H1 (cell line): Measurements from ENCODE around the gene KREMEN1. TPM values are rescaled to one million over a fixed set of nuclear protein-coding genes. Genes with fewer than 3 reads are reported as not detected.

Source experiments
- ASH2L ChIP-seq: fragments of 200-600, 300-600 bp; sonication (generic); IDR thresholded peaks from one replicate; pipeline ENCODE4 v1.7.1; 2017; ENCODE audit warnings: low read length
- CBX8 ChIP-seq: fragments of 300-800, 300-1000 bp; sonication (generic); IDR thresholded peaks from 2 replicates; pipeline ENCODE4 v1.7.1; 2016; ENCODE audit warnings: low read depth, low read length, borderline replicate concordance
- CHD1 ChIP-seq: IDR thresholded peaks from 2 replicates; pipeline ENCODE4 v1.6.1; 2012; ENCODE audit warnings: low read depth, low read length, improper control_type of control experiment
- JUND ChIP-seq: IDR thresholded peaks from 2 replicates; pipeline ENCODE4 v1.6.1; 2011; ENCODE audit warnings: mild to moderate bottlenecking, improper control_type of control experiment, low read length
- POLR2AphosphoS5 ChIP-seq: IDR thresholded peaks from 2 replicates; pipeline ENCODE4 v1.6.1; 2011; ENCODE audit warnings: low read depth, low read length
- SP4 ChIP-seq: IDR thresholded peaks from 2 replicates; pipeline ENCODE4 v1.6.1; 2012; ENCODE audit warnings: low read length, inconsistent platforms
- polyA plus RNA-seq, 7 experiments: library from polyadenylated mRNA; depleted of rRNA in 3 of 7; stranded (reverse) in 5 of 7; unstranded in 2 of 7; fragments of >200 nt in 5 of 7; fragments of 200-250 nt in 2 of 7; gene quantifications; 1 replicate in 5 of 7; 2 replicates in 1 of 7; 4 replicates in 1 of 7; pipeline versions ENCODE4 v1.2.1 to v1.2.3, GENCODE V29; 2011 to 2013; ENCODE audit warnings: missing spikeins in 2 of 7, mixed read lengths in 2 of 7
- total RNA-seq: library from RNA; stranded (reverse); fragmentation: NEBNext Ultra II Directional; extraction: Animal tissue kit (Norgen Biotek cat#: 25700); gene quantifications from 2 replicates; pipeline ENCODE4 v1.2.1, GENCODE V29; 2021
- TF ChIP-seq, protein P1 (sequence below), 3 experiments: IDR thresholded peaks; 1 replicate in 2 of 3; 2 replicates in 1 of 3; pipeline versions ENCODE4 v1.5.1 to v1.6.1; 2011; ENCODE audit warnings: low read length in 3 of 3, mild to moderate bottlenecking in 3 of 3, inconsistent platforms in 2 of 3, low read depth in 1 of 3, moderate library complexity in 1 of 3; ENCODE audit not compliant: insufficient read depth in 1 of 3; ENCODE audit errors: control extremely low read depth in 1 of 3
- TF ChIP-seq, protein P2 (sequence below): fragments of 300-600 bp; sonication (generic); IDR thresholded peaks from 2 replicates; pipeline ENCODE4 v1.7.1; 2012; ENCODE audit warnings: low read length, moderate library complexity, mild to moderate bottlenecking, inconsistent platforms; ENCODE audit not compliant: insufficient replicate concordance

Gene KREMEN1
- total and polyA plus RNA-seq, 2 of the 8 experiments (the other 6 are each of a cell fraction or from before 2014, with no cell fraction given) = 2.1 to 3.2 TPM

DNA sequence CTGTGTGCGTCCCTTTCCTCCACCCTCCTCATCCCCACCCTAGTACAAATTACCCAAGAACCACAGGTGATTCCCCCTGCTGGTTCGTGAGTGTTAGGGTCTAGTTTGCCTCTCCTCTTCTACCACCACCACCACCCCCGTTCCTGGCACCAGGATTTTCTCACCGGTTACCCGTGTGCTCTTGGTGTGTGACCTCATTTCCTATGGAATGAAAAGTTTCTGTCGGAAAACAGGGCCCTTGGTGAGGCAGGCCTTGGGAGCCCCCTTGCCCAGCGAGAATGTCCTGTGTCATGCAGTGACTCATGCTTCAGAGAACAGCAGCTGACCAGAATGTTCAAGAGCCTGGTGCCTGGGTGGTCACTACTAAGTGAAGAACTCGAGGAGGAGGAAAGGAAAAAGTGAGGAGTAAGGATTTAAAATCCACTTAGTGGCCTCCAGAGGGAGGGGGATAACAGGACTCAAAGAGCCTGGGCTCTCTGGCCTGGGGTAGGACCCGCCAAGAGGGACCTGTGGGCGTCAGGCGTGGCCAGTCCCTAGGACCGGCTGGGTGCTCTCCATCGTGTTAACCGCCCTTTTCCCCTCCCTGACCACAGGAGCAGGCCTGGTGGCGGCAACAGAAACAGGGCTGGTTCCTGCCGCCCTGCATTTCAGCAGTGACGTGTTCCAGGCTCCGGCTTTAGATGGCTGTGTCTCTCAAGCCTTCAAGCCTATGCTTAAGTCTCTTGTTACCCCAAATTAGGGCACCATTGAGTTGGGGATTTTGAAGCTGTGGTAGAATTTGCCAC, 41.4 kb upstream of the KREMEN1 start (continued):
- TF ChIP-seq, protein P1, sequence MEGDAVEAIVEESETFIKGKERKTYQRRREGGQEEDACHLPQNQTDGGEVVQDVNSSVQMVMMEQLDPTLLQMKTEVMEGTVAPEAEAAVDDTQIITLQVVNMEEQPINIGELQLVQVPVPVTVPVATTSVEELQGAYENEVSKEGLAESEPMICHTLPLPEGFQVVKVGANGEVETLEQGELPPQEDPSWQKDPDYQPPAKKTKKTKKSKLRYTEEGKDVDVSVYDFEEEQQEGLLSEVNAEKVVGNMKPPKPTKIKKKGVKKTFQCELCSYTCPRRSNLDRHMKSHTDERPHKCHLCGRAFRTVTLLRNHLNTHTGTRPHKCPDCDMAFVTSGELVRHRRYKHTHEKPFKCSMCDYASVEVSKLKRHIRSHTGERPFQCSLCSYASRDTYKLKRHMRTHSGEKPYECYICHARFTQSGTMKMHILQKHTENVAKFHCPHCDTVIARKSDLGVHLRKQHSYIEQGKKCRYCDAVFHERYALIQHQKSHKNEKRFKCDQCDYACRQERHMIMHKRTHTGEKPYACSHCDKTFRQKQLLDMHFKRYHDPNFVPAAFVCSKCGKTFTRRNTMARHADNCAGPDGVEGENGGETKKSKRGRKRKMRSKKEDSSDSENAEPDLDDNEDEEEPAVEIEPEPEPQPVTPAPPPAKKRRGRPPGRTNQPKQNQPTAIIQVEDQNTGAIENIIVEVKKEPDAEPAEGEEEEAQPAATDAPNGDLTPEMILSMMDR (IDR thresholded peaks at IDR 0.05; ENCODE audit: control extremely low read depth in 1 of 3, insufficient read depth in 1 of 3, low read depth in 1 of 3, low read length in 3 of 3) = 0 out of 4 replicates have a peak, but pooled peaks of 1 of the 3 experiments have one; percentile 6
- no peak for TF ChIP-seq SP4
- TF ChIP-seq, protein P2, sequence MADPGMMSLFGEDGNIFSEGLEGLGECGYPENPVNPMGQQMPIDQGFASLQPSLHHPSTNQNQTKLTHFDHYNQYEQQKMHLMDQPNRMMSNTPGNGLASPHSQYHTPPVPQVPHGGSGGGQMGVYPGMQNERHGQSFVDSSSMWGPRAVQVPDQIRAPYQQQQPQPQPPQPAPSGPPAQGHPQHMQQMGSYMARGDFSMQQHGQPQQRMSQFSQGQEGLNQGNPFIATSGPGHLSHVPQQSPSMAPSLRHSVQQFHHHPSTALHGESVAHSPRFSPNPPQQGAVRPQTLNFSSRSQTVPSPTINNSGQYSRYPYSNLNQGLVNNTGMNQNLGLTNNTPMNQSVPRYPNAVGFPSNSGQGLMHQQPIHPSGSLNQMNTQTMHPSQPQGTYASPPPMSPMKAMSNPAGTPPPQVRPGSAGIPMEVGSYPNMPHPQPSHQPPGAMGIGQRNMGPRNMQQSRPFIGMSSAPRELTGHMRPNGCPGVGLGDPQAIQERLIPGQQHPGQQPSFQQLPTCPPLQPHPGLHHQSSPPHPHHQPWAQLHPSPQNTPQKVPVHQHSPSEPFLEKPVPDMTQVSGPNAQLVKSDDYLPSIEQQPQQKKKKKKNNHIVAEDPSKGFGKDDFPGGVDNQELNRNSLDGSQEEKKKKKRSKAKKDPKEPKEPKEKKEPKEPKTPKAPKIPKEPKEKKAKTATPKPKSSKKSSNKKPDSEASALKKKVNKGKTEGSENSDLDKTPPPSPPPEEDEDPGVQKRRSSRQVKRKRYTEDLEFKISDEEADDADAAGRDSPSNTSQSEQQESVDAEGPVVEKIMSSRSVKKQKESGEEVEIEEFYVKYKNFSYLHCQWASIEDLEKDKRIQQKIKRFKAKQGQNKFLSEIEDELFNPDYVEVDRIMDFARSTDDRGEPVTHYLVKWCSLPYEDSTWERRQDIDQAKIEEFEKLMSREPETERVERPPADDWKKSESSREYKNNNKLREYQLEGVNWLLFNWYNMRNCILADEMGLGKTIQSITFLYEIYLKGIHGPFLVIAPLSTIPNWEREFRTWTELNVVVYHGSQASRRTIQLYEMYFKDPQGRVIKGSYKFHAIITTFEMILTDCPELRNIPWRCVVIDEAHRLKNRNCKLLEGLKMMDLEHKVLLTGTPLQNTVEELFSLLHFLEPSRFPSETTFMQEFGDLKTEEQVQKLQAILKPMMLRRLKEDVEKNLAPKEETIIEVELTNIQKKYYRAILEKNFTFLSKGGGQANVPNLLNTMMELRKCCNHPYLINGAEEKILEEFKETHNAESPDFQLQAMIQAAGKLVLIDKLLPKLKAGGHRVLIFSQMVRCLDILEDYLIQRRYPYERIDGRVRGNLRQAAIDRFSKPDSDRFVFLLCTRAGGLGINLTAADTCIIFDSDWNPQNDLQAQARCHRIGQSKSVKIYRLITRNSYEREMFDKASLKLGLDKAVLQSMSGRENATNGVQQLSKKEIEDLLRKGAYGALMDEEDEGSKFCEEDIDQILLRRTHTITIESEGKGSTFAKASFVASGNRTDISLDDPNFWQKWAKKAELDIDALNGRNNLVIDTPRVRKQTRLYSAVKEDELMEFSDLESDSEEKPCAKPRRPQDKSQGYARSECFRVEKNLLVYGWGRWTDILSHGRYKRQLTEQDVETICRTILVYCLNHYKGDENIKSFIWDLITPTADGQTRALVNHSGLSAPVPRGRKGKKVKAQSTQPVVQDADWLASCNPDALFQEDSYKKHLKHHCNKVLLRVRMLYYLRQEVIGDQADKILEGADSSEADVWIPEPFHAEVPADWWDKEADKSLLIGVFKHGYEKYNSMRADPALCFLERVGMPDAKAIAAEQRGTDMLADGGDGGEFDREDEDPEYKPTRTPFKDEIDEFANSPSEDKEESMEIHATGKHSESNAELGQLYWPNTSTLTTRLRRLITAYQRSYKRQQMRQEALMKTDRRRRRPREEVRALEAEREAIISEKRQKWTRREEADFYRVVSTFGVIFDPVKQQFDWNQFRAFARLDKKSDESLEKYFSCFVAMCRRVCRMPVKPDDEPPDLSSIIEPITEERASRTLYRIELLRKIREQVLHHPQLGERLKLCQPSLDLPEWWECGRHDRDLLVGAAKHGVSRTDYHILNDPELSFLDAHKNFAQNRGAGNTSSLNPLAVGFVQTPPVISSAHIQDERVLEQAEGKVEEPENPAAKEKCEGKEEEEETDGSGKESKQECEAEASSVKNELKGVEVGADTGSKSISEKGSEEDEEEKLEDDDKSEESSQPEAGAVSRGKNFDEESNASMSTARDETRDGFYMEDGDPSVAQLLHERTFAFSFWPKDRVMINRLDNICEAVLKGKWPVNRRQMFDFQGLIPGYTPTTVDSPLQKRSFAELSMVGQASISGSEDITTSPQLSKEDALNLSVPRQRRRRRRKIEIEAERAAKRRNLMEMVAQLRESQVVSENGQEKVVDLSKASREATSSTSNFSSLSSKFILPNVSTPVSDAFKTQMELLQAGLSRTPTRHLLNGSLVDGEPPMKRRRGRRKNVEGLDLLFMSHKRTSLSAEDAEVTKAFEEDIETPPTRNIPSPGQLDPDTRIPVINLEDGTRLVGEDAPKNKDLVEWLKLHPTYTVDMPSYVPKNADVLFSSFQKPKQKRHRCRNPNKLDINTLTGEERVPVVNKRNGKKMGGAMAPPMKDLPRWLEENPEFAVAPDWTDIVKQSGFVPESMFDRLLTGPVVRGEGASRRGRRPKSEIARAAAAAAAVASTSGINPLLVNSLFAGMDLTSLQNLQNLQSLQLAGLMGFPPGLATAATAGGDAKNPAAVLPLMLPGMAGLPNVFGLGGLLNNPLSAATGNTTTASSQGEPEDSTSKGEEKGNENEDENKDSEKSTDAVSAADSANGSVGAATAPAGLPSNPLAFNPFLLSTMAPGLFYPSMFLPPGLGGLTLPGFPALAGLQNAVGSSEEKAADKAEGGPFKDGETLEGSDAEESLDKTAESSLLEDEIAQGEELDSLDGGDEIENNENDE = no peak
- no peak for TF ChIP-seq CBX8
- peak; percentile 88; the same call in 1 of the 2 replicates for TF ChIP-seq JUND
- TF ChIP-seq ASH2L = no peak
- no peak for TF ChIP-seq POLR2AphosphoS5
- no peak for TF ChIP-seq CHD1
